ENCODE data around the gene LTO1.

- TF ChIP-seq, protein P1, sequence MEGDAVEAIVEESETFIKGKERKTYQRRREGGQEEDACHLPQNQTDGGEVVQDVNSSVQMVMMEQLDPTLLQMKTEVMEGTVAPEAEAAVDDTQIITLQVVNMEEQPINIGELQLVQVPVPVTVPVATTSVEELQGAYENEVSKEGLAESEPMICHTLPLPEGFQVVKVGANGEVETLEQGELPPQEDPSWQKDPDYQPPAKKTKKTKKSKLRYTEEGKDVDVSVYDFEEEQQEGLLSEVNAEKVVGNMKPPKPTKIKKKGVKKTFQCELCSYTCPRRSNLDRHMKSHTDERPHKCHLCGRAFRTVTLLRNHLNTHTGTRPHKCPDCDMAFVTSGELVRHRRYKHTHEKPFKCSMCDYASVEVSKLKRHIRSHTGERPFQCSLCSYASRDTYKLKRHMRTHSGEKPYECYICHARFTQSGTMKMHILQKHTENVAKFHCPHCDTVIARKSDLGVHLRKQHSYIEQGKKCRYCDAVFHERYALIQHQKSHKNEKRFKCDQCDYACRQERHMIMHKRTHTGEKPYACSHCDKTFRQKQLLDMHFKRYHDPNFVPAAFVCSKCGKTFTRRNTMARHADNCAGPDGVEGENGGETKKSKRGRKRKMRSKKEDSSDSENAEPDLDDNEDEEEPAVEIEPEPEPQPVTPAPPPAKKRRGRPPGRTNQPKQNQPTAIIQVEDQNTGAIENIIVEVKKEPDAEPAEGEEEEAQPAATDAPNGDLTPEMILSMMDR (conservative IDR thresholded peaks at IDR 0.05; ENCODE audit: low read length): no peak
- no peak for TF ChIP-seq EZH2phosphoT487 (IDR thresholded peaks at IDR 0.05; ENCODE audit: borderline replicate concordance)
Measured at GRCh38 chr11:69667619-69668604, 7.2 kb downstream of the LTO1 start.
